ENCODE data around the gene ZAP70.

Gene ZAP70

DNA sequence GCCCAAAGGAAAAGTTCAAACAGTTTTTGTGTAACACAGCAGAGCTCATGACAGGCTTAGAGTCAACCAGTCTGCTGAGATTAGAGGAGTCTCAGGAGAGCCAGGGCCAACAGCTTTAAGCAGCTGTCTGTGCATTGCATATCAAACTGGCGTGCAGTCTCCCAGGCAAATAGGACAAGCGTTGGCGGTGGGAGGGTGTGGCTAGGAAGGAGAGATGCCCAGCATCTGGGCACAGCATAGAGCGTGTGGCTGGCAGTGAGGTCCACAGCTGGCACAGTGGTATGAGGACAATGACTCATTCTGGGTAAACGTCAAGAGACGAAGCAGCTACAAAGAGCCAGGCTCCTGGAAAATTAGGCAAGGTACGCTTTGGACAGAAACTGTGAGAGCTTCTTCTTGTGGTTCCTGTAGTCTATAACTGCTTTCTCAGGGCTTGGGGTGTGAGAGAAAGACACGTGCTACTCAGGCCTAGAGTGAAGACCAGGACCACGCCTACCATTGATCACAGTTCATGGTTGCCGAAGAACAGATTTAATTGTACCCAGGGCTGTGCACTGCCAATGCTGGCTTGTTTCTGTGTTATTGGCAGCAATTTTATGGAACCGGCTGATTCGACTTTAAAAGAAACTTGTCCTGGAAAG lies 14.8 kb downstream of the ZAP70 start:
- Histone ChIP-seq H3K4me3 (no peak overlapping the region), H3K27ac (peak overlapping the region in 6 of 21 experiments; percentile 3 to 42 (median 28))

DNA sequence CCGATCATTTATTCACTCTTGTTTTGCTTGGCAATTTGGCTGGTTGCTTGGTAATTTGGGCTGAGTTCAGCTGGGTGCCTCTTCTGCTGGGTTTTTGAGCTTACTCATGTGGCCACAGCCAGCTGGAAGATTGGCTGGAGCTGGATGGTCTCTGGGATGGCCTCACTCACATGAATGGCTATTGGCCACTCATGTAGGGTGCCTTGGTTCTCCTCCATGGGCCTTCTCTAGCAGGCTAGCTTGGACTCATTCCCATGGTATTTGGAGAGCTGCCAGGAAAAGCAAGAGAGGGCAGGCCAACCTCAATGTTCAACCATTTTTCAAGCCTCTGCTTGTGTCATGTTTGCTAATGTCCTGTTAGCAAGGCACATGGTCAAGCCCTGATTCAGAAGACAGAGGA lies 16.9 kb downstream of the ZAP70 start:
- H3K4me3 ChIP-seq = no peak overlapping the region
- H3K27ac ChIP-seq = no peak overlapping the region

DNA sequence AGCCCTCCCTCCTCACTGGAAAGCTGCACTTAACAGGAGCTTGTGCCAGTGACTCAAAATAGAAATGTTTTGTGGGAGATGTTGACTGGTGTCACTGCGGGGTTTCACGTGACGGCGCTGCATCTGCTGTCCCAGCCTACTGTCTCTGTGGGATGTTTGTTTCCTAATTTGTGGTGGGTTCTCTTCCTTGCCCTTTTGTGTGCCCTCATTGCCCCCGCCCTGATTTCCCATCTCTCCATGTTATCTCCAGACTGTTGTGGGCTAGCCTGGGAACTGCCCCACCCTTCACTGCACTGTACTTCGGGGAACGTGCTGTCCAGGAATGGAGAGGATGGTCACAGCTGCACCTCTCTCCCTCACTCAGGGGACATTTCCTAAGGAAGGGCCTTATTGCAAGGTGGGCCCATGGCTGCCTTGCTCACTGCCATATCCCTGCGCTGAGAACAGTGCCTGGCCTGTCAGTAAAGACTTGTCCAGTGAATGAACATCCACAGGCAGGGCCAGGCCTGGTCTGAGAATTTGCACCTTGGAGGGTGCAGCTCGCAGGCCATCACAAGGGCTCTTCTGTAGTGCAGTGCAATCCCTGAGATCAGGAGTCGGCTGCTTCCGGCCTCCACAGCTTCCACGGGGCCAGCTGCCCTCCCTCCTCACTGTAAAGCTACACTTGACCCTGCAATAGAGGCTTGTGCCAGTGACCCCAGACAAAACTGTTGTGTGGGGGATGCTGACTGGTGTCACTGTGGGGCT lies 18.1 kb downstream of the ZAP70 start:
- no peak overlapping the region for H3K27ac ChIP-seq
- H3K4me3 ChIP-seq = no peak overlapping the region

DNA sequence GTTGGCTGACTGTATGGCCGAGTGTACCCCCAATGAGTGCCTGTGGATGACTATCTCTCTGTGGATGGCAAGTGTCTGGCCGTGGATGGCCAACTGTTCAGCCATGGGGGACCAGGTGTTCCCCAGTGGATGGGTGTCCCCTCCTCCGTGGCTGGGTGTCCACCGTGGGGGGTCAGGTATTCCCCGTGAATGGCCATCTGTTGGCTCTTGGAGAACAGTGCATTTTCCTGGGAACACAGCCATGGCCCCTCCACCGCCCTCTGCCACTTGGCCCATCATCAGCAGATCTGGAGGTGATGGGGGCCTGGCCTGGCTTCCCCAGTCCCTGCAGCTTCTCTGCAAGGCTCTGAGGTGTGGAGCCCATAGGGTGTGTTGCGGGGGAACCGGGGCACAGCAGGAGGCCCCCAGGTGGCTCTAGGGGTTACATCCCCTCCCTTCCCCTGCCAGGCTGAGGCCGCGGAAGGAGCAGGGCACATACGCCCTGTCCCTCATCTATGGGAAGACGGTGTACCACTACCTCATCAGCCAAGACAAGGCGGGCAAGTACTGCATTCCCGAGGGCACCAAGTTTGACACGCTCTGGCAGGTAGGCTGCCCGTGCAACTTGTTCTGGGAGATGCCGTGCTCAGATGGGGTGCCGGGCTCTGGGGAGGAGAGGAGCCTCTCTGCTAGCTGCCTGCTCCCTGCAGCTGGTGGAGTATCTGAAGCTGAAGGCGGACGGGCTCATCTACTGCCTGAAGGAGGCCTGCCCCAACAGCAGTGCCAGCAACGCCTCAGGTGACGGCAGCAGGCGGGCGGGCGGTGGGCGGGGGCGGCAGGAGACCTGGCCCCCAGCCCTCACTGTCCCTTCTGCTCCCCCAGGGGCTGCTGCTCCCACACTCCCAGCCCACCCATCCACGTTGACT lies 19.3 kb downstream of the ZAP70 start:
- Histone ChIP-seq H3K27ac (peak overlapping the region in 1 of 21 experiments; percentile 14), H3K4me3 (no peak overlapping the region)

DNA sequence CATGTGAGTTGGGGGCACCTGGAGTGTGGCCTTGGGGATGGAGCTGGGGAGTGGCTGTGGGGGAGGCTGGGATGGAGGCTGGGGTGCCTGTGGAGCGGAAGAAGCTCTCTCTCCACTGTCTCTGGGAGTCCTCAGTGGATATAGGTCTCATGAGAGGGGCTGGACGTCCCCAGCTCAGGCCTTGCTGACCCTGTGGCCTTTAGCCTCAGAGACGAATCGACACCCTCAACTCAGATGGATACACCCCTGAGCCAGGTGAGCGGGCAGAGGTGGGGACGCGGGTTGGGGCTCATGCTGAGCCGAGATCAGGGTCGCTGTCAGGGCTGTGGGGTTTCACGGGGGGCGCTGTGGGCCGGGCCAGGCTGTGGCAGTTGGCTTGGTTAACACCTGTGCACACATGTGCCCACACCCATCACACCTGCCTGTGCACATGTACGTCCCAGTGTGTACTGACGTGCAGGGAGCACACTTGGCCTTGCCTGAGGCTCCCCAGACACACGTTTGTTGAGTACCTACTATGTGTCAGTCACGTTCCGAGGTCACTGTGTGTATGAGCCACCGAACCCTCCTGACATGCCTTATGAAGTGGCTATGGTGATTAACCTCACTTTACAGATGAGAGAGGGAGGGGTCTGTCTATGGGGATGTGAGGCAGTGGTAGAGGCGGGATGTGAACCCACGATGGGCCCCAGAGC lies 20.1 kb downstream of the ZAP70 start:
- peak overlapping the region in 1 of 21 experiments; percentile 14 for H3K27ac ChIP-seq
- H3K4me3 ChIP-seq = no peak overlapping the region

DNA sequence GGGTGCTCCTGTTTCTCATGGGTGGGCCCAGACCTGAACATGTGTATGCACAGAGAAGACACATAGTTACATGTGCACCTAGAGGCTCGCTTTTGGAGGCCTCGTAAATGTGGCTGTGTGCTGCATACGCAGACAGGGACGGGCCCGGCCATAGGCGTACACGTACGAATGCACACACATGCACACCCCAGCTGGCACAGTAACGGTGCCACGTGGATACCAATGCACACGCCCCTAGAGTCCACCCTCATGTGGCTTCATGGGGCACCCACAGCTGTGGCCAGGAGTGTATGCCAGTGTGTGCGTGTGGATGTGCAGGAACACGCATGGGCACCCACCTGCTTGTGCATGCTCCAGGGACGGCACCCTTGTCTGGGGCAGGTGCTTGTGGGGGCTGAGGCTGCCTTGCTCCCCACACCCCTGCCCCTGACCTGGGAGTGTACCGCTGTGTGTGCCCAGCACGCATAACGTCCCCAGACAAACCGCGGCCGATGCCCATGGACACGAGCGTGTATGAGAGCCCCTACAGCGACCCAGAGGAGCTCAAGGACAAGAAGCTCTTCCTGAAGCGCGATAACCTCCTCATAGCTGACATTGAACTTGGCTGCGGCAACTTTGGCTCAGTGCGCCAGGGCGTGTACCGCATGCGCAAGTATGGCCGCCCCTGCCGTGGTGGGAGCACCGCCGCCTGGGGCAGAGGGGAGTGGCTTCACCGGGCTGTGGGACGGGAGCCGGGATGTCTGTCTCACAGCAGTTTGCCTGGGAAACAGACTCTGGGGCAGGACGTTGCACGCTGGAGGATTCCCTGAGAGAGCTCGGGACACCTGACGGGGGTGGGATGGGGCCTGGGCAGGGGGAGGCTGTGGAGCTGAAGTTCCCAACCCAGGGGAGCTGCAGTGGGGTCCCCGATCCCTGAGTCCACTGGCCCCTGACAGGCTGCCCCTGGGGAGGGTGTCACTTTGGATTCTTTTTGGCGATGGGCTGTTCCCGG lies 21.0 kb downstream of the ZAP70 start:
- Histone ChIP-seq H3K27ac (no peak overlapping the region), H3K4me3 (peak overlapping the region in 2 of 7 experiments; percentile 0 to 4)

DNA sequence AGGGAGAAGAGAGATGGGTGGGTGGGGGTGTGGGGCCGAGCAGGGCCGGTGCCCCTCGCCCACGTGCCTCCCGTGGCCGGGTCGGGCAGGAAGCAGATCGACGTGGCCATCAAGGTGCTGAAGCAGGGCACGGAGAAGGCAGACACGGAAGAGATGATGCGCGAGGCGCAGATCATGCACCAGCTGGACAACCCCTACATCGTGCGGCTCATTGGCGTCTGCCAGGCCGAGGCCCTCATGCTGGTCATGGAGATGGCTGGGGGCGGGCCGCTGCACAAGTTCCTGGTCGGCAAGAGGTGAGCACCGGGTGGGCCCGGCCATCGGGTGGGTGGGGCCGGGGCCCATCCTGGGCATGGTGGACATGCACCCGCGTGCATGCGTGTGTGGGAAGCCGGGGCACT lies 21.8 kb downstream of the ZAP70 start:
- Histone ChIP-seq H3K27ac (no peak overlapping the region), H3K4me3 (no peak overlapping the region)

DNA sequence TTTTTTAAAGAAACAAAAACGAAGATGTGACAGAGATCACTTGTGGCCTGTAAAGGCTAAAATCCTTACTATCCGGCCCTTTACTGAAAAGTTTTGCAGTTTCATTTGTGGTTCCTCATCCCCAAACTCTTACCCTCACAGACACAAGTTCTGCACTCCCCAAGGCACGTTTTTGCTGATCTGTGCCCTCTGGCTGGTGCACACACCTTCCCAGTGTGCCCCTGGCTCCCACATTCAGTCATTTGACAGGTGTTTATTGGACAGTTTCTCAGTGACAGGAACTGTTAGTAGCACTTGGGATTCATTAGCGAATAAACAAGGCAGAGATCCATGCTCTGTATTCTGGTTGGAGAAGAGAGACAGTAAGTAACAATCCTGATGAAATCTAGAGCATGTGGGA lies 22.8 kb downstream of the ZAP70 start:
- H3K27ac ChIP-seq = no peak overlapping the region
- H3K4me3 ChIP-seq = no peak overlapping the region

DNA sequence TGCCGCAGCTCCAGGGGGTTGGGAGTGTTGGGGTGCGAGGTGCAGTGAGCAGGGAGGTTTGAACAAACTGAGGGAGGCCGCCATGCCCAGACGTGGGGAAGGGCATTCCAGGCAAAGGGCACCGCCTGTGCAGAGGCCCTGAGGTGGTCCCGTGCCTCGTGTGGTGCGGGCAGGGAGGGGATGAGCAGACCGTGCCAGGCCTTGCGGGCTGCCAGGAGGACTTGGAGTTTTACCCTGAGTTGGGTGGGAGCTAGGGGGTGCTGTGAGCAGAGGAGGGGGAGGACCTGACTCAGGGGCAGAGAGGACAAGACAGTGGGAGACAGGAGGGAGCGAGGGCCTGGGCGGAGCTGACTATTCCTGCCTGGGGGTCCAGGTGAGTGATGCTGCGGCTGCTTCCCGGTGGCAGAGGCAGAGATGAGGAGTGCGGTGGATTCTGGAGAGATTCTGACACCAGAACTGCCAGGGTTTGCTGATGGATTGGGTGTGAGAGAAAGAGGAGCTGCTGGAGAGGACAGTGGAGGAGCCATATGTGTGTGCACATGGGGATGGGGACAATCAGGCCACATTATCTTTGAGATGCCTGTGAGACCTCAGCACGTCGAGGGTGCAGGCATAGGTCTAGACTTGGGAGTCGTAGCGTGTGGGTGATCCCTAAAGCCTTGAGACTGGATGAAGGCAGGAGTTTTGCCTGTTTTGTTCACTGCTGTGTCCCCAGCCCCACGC lies 23.4 kb downstream of the ZAP70 start:
- H3K4me3 ChIP-seq = no peak overlapping the region
- no peak overlapping the region for H3K27ac ChIP-seq

DNA sequence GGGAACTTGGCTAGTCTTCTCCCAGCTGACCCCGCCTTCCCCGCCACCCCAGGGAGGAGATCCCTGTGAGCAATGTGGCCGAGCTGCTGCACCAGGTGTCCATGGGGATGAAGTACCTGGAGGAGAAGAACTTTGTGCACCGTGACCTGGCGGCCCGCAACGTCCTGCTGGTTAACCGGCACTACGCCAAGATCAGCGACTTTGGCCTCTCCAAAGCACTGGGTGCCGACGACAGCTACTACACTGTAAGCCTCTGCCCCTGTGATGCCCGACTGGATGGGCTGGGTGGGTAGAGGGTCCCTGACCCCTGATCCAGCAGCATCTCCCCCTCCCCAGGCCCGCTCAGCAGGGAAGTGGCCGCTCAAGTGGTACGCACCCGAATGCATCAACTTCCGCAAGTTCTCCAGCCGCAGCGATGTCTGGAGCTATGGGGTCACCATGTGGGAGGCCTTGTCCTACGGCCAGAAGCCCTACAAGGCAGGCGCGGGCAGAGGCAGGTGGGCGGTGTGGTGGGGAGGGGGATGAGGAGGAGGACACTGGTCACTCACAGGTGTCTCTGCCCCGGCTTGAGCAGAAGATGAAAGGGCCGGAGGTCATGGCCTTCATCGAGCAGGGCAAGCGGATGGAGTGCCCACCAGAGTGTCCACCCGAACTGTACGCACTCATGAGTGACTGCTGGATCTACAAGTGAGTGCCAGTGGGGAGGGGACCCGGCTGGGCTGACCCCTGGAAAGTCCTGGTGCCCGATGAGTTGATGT lies 24.2 kb downstream of the ZAP70 start:
- no peak overlapping the region for H3K27ac ChIP-seq
- no peak overlapping the region for H3K4me3 ChIP-seq

DNA sequence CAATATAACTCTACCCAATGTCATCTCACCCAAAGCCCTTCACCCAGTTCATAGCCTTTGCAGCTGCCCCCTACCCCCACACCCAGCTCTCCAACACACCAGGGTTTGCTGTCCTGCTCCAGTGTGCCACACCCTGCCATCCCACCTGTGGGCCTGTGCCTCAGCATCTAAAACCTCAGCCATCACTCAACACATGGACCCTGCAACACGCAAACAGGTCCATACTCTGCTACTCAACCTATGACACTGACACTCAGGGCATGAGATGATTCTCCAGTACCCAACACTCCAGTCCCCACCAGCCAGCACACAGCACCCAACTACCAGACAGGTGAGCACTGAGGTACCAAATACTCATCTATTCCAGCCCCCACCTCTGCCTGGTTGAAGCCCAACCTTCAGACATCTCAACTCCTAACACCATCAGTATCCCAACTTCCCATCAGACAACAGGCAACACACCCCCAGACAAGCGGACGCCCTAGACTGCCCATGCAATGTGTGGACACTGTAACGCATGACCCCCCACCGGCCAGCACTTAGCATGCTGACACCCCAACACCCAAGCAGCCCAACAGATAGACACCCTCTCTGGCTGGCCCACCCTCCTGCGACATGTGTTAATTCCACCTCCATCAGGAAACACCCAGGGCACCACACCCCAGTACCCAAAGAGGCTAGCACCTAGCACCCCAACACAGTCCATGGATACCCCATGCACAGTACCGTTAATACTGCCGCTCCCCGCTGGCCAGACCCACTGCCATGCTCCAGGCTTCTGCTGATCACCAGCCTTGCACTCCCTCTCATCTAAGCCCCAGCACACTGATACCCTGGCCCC lies 25.0 kb downstream of the ZAP70 start:
- no peak overlapping the region for H3K27ac ChIP-seq
- no peak overlapping the region for H3K4me3 ChIP-seq

DNA sequence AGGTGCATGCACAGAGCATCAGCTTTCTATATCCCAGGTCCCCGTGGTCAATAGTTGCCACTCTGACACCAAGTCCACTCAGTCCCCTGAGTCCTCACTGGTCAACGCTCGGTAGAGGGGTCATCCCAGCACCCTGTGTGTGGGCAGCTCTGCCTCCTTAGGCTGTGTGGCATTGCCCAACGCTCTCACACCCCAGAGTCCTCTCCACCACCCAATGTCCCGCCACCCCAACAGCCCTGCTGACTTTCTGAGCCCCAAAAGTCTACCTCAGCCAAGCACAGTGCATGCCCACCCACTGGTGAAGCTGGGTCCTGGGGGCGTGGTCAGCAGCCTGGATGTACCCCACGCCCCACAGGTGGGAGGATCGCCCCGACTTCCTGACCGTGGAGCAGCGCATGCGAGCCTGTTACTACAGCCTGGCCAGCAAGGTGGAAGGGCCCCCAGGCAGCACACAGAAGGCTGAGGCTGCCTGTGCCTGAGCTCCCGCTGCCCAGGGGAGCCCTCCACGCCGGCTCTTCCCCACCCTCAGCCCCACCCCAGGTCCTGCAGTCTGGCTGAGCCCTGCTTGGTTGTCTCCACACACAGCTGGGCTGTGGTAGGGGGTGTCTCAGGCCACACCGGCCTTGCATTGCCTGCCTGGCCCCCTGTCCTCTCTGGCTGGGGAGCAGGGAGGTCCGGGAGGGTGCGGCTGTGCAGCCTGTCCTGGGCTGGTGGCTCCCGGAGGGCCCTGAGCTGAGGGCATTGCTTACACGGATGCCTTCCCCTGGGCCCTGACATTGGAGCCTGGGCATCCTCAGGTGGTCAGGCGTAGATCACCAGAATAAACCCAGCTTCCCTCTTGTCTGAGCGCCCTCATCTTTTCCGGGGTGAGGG lies 25.9 kb downstream of the ZAP70 start:
- no peak overlapping the region for H3K4me3 ChIP-seq
- no peak overlapping the region for H3K27ac ChIP-seq

DNA sequence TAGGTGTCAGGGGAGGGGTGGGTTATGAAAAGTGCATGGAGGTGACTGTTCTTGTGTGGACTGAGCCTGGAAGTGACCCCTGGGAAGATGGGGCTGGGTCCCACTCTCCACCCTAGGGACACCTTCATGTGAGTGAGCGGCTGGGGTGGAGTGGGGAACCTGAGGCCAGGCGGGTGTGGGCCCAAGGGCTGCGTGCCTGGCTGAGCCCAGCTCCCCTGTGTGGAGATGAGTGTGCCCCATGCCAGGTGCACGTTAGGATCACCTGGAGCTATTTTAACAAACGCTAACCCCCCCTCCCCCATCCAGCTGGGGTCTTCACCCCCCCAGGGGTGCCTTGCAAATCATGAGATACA lies 26.5 kb downstream of the ZAP70 start:
- Histone ChIP-seq H3K4me3 (no peak overlapping the region), H3K27ac (no peak overlapping the region)

DNA sequence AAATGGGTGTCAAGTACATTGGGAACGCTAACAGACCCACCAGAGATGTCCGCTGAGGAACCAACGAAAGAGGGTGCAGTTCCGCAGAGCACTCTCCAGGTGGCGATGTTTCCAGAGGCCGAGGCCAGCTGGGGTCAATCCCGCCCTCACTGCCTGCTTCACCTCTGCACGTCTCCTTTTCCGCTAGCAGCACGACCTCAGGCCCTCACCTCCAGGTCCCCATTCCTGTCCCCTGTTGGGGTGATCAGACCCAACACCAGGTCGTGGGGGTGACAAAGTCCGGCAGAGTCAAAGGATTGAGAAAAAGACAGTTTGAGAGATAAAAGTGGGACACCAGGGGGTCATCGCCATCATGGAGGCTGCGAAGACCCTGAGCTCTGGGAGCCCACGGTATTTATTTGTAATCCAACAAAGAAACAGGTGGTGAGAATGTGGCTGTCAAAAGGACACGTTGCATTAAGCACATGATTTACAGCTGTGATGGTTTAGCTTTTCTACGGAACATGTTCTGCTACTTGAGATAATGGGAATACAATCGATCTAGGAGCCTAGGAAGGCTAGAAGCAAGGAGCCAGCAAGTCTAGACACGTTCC lies 27.3 kb downstream of the ZAP70 start:
- Histone ChIP-seq H3K27ac (no peak overlapping the region), H3K4me3 (no peak overlapping the region)

DNA sequence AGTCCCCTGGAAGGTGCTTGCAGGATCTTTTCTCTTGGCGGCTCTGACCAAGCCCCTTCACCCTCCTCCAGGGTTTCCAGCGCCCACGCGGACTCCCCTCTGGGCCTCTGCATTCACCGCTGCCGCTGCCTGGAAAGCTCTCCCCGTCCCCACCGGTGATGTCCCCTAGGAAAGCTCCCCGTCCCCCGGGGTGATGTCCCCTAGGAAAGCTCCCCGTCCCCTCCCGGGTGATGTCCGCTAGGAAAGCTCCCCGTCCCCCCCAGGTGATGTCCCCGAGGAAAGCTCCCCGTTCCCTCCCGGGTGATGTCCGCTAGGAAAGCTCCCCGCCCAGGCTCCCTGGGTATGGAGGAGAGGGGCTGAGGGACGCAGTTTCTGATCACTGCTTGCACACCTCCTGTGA lies 27.9 kb downstream of the ZAP70 start:
- no peak overlapping the region for H3K27ac ChIP-seq
- H3K4me3 ChIP-seq = no peak overlapping the region
